H1 (cell line): ENCODE measurements around the gene YPEL2. TPM values are rescaled to one million over a fixed set of nuclear protein-coding genes. Genes with fewer than 3 reads are reported as not detected.

Experiments used
- POU5F1 ChIP-seq: IDR thresholded peaks from 2 replicates; pipeline ENCODE4 v1.6.1; 2011; ENCODE audit warnings: low read depth, mild to moderate bottlenecking, low read length, moderate library complexity
- polyA plus RNA-seq, 7 experiments: library from polyadenylated mRNA; depleted of rRNA in 3 of 7; stranded (reverse) in 5 of 7; unstranded in 2 of 7; fragments of >200 nt in 5 of 7; fragments of 200-250 nt in 2 of 7; gene quantifications; 1 replicate in 5 of 7; 2 replicates in 1 of 7; 4 replicates in 1 of 7; pipeline versions ENCODE4 v1.2.1 to v1.2.3, GENCODE V29; 2011 to 2013; ENCODE audit warnings: missing spikeins in 2 of 7, mixed read lengths in 2 of 7
- total RNA-seq: library from RNA; stranded (reverse); fragmentation: NEBNext Ultra II Directional; extraction: Animal tissue kit (Norgen Biotek cat#: 25700); gene quantifications from 2 replicates; pipeline ENCODE4 v1.2.1, GENCODE V29; 2021

YPEL2 gene
- total and polyA plus RNA-seq, 2 of the 8 experiments (the other 6 are each of a cell fraction or from before 2014, with no cell fraction given), result 1.6 to 3.5 TPM

DNA sequence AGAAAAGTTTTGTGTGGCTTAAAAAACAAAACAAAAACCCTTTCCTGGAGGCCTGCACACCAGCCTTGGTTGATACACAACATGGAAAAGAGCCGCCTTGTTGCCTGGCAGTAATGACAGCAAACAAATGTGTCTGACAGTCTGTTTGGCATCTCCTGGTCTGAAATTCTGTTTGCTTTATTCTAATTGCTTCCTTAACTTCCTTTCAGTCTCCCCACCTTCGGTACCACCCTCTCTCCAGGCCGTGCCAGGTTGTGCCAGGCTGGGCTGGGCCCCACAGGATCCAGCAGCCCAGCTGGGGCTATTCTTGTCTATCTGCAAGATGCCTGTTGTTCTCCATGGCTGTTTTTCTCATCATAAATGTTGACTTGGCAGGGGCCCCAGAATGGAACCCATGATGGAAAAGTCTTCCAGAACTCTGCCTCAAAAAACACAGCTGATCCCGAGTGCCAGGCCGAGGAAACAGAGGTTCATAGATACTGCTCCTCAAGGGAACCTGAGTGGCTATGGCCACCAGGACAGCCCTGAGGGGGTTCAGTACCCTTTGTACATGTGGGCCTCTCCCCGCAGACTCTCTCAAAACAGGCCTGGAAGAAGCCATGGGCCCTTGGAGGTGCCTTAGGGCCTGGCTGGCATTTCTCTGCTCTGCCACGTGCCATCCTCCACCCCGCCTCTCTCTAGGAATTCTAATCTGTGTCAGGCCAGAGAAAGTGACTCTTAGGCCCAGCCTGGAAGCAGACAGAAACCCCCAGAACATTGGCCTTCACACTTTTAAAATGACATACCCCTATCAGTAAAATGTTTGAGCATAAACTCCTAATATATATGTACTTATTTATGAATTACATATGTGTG lies 50.5 kb downstream of the YPEL2 start (continued):
- TF ChIP-seq POU5F1, result no peak
- TF ChIP-seq, all 59 proteins: peak for 0
